Tibial nerve (tissue), 3 donors: ENCODE measurements around the gene CTU2.

Experiments used
- CTCF ChIP-seq, 5 experiments: fragments of 200-600 bp in 3 of 5; fragments of 450-650 bp in 2 of 5; sonication (generic) in 3 of 5; IDR thresholded peaks; one replicate each; pipeline ENCODE4 v1.5.1; 2016 to 2019; ENCODE audit warnings: antibody characterized with exemption in 5 of 5, mild to moderate bottlenecking in 3 of 5, moderate library complexity in 2 of 5
- POLR2A ChIP-seq, 2 donors: fragments of 450-650 bp; IDR thresholded peaks; one replicate each; pipeline ENCODE4 v1.6.1; 2017; ENCODE audit warnings: antibody characterized with exemption in 2 of 2, mild to moderate bottlenecking in 2 of 2, moderate library complexity in 2 of 2

GRCh38 chr16:88737298-88738150 is 31.2 kb downstream of the CTU2 start:
- no peak for TF ChIP-seq POLR2A (IDR thresholded peaks at IDR 0.05)
- peak; percentile 96 to 100 (median 99) for TF ChIP-seq CTCF (IDR thresholded peaks at IDR 0.05)
